Caki2 (cell line): ENCODE data around the gene ELAVL1. TPM values are rescaled to one million over a fixed set of nuclear protein-coding genes. Genes with fewer than 3 reads are reported as not detected.

Experiments
- DNase-seq: peaks from one replicate; pipeline ENCODE4 v3.0.0-alpha.2; 2015; ENCODE audit warnings: low read depth
- in situ Hi-C: cut with HindIII; loops from 2 replicates; pipeline ENCODE4 v1.10.0; 2016; ENCODE audit warnings: low sequenced_read_pairs, low pct_unique_long_range_greater_than_20kb, mixed read lengths
- total RNA-seq: library from RNA; depleted of rRNA; stranded (reverse); fragments of >200 nt; shearing (Covaris generic); gene quantifications from 2 replicates; pipeline ENCODE4 v1.2.3, GENCODE V29; 2014; ENCODE audit warnings: low replicate concordance; rRNA removed

The ELAVL1 gene
- total RNA-seq, 1 experiment from 2014 or later: 47.1 TPM

DNA sequence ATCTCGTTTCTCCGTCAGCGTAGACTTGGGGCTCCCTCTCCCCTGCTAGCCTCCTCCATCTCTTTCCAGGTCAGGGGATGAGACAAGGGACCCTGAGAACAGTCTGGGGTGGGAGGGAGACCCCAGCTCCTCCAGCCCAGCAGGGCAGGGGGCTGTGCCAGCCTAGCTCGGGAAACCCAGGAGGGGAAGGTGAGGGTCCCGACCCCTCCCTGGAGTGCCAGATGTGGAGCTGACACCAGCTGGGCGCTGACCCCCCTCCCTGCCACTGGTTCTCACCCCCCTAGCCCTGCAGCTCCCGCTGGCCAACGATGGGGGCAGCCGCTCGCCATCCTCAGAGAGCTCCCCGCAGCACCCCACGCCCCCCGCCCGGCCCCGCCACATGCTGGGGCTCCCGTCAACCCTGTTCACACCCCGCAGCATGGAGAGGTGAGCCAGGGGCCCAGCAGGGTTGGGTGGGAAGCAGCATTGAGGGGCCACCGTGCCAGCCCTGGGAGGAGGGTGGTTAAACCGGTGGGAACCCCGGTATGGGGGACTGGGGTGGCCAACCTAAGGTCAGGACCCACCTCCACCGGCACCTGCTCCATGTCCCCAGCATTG, 95.9 kb downstream of the ELAVL1 start:
- in situ Hi-C loops: no loop called here
- no peak for DNase-seq

DNA sequence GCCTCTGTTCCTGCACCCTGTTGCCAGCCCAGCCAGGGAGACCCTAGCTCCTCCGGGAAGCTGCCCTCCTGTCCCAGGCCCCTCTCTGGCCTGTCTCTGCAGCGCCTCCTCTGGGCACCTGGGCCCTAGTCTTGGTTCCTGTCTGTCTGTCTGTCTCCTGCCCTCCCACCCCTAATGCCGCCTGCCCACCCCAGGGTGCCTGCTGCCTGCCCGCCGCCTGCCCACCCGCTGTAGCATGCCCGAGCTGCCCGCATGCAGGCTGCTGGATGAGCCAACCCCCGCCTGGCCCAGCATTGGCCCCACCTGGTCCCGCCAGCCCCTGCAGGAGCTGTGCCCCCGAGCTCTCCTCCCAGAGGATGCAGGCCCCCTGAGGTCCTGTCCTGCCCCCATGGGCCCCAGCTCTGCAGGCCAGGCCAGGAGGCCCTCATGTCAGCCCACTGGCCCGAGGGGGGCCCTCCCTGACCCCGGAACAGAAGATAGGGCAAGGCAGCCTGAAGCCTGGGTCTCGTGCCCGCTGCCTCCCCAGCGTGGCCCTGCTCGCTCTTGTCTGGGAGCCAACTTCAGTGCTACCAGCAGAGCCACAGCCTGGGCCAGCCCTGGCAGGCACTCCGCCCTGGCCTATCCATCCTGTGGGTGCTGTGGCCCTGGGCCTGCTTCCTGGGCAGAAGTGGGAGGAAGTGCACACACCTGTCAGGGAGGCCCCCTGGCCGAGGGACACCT, 96.5 kb downstream of the ELAVL1 start:
- DNase-seq: no peak
- in situ Hi-C loops: no loop called here

Other genes starting within 250 kb of the ELAVL1 start
- gene CLEC4M, start 242.4 kb downstream of the ELAVL1 start, total RNA-seq: not detected in 2 replicates
- 2.9 and 10.7 TPM in 2 replicates for gene EVI5L, start 175.4 kb downstream of the ELAVL1 start, total RNA-seq
- 0.03 TPM in 1 of 2 replicates, not detected in the other for gene PRR36, start 131.3 kb downstream of the ELAVL1 start, total RNA-seq
- gene LRRC8E, start 117.1 kb downstream of the ELAVL1 start, total RNA-seq: 14.7 and 15.9 TPM in 2 replicates
- gene MAP2K7, start 101.8 kb downstream of the ELAVL1 start, total RNA-seq: 5.0 and 8.6 TPM in 2 replicates
- gene TGFBR3L, start 90.8 kb downstream of the ELAVL1 start, total RNA-seq: not detected in 2 replicates
- gene SNAPC2, start 85.3 kb downstream of the ELAVL1 start, total RNA-seq: 18.8 and 19.2 TPM in 2 replicates
- 2.0 and 11.1 TPM in 2 replicates for gene CTXN1, start 79.5 kb downstream of the ELAVL1 start, total RNA-seq
- gene TIMM44, start 62.0 kb downstream of the ELAVL1 start, total RNA-seq: 19.4 and 58.8 TPM in 2 replicates
- gene CCL25, start 47.1 kb upstream of the ELAVL1 start, total RNA-seq: not detected in 2 replicates
- gene FBN3, start 144.0 kb upstream of the ELAVL1 start, total RNA-seq: not detected in 2 replicates
- gene CERS4, start 203.7 kb upstream of the ELAVL1 start, total RNA-seq: 1.8 and 4.4 TPM in 2 replicates